A673 (cell line): Measurements from ENCODE around the gene NGEF. TPM values are rescaled to one million over a fixed set of nuclear protein-coding genes. Genes with fewer than 3 reads are reported as not detected.

Experiments used
- BruUV-seq: library from RNA; stranded (reverse); fragments of 400-500 nt; replicated peaks from 2 replicates; lab custom pipeline; 2021; lab: Mats Ljungman, UMichigan
- CTCF ChIA-PET: fragments of 300-600 bp; sonication (Branson Sonifier 250); formaldehyde crosslinking; loops from one replicate; lab custom pipeline; 2022; ENCODE audit warnings: antibody characterized with exemption; lab: Charles Lee
- POLR2A ChIA-PET: fragments of 300-600 bp; sonication (Branson Sonifier 250); formaldehyde crosslinking; loops from one replicate; lab custom pipeline; 2022; ENCODE audit warnings: antibody characterized with exemption; ENCODE audit not compliant: low non-redundant PET; lab: Charles Lee
- DNase-seq: peaks from one replicate; pipeline ENCODE4 v3.0.0-alpha.2; 2015; ENCODE audit warnings: low spot score
- H3K27ac ChIP-seq: fragments of 200-600 bp; sonication (generic); 2 replicates; pipeline ENCODE4 v1.5.1; 2016; ENCODE audit warnings: mixed run types, low read depth, mild to moderate bottlenecking, mixed read lengths, antibody characterized with exemption, low read length; ENCODE audit not compliant: poor library complexity, severe bottlenecking
- H3K27me3 ChIP-seq: fragments of 200-600 bp; sonication (generic); replicated peaks from 2 replicates; pipeline ENCODE4 v1.6.1; 2017; ENCODE audit warnings: mixed run types, low read depth, mild to moderate bottlenecking, mixed read lengths, antibody characterized with exemption, low read length; ENCODE audit not compliant: insufficient read depth, poor library complexity
- H3K36me3 ChIP-seq: fragments of 200-600 bp; sonication (generic); 2 replicates; pipeline ENCODE4 v1.6.1; 2016; ENCODE audit warnings: mixed run types, mild to moderate bottlenecking, mixed read lengths, antibody characterized with exemption, low read length; ENCODE audit not compliant: insufficient read depth, poor library complexity, severe bottlenecking
- H3K4me1 ChIP-seq: fragments of 200-600 bp; sonication (generic); 2 replicates; pipeline ENCODE4 v1.6.1; 2017; ENCODE audit warnings: mixed run types, mild to moderate bottlenecking, mixed read lengths, antibody characterized with exemption, low read length; ENCODE audit not compliant: insufficient read depth, poor library complexity, severe bottlenecking
- H3K4me3 ChIP-seq: fragments of 200-600 bp; sonication (generic); 2 replicates; pipeline ENCODE4 v1.5.1; 2016; ENCODE audit warnings: low read depth, mixed run types, mild to moderate bottlenecking, mixed read lengths, low read length; ENCODE audit not compliant: poor library complexity, severe bottlenecking
- H3K9me3 ChIP-seq: fragments of 200-600 bp; sonication (generic); 2 replicates; pipeline ENCODE4 v1.6.1; 2016; ENCODE audit warnings: mixed run types, low read depth, mild to moderate bottlenecking, mixed read lengths, antibody characterized with exemption, low read length; ENCODE audit not compliant: poor library complexity, severe bottlenecking
- EZH2 ChIP-seq: fragments of 200-600 bp; sonication (generic); IDR thresholded peaks from 2 replicates; pipeline ENCODE4 v1.6.1; 2017; ENCODE audit warnings: borderline replicate concordance, low read depth, mild to moderate bottlenecking, mixed read lengths, antibody characterized with exemption, low read length; ENCODE audit not compliant: poor library complexity, severe bottlenecking
- intact Hi-C: fragments of 100-400 bp; cut with micrococcal nuclease; formaldehyde crosslinking; loops from one replicate; pipeline ENCODE4 v1.10.0; 2022; ENCODE audit not compliant: unreplicated experiment
- total RNA-seq: library from RNA; stranded (reverse); gene quantifications from 2 replicates; pipeline ENCODE4 v1.2.3, GENCODE V29; 2021
- TF ChIP-seq, protein P1 (sequence below): fragments of 300-800, 200-600 bp; sonication (generic); conservative IDR thresholded peaks from 2 replicates; pipeline ENCODE4 v1.5.1; 2017; ENCODE audit warnings: low read depth, mild to moderate bottlenecking, antibody characterized with exemption, low read length, moderate library complexity, mixed read lengths

NGEF gene
- total RNA-seq, 1 experiment from 2014 or later, result 0.69 TPM

DNA sequence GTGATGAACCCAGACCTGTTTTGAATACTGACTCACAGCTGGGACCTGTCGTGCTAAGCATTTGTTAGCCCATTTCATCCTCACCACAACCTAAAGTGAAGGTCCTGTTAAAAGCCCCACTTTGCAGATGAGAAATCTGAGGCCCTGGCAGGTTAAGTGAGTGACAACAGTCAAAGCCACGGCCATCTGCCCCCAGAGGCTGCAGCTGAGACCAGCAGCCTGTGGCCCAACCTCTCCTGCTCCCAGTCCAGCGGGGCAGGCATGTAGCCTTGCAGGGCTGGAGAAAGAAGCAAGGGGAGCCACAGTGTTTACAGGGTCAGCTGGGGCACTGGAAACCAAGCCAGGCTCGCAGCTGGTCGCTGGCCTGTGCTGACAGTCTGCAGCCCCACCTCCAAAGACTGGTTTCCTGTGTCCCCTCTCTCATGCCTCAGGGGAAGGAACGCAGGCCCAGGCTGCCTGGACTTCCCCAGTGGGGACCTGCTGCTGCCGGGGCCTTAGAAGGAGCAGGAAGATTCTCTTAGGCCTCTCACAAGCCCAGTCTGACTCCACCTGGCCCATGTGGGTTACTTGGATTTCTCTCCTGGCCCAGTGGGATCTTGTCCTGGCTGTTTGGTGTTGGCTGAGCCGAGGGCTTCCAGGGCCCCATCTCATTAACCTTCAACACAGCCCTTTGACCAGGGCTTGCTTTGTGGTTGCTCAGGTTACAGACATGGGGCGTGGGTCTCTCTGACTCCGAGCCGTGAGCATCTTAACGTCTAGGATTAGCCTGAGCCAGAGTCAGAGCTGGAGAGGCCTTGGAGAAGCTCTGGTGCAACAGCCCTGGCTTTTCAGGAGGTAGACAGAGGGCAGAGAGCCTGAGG is 48.8 kb upstream of the NGEF start:
- no peak for DNase-seq
- no peaks in the 10 kb centered on the region for H3K9me3 ChIP-seq
- no peak overlapping the region for H3K27ac ChIP-seq
- H3K36me3 ChIP-seq, result no peaks in the 10 kb centered on the region
- no peaks in the 10 kb centered on the region for H3K4me1 ChIP-seq
- ChIA-PET CTCF (interaction anchor here (0.6 kb wide), 1 partner anchor 324 kb away, joined by 3 read pairs; no protein-coding TSS in a partner anchor), POLR2A (no interaction called here)
- H3K4me3 ChIP-seq, result no peak overlapping the region
- H3K27me3 ChIP-seq, result no peaks in the 10 kb centered on the region
- intact Hi-C loops, result no loop called here
- no TSS peak for BruUV-seq
- TF ChIP-seq, protein P1, sequence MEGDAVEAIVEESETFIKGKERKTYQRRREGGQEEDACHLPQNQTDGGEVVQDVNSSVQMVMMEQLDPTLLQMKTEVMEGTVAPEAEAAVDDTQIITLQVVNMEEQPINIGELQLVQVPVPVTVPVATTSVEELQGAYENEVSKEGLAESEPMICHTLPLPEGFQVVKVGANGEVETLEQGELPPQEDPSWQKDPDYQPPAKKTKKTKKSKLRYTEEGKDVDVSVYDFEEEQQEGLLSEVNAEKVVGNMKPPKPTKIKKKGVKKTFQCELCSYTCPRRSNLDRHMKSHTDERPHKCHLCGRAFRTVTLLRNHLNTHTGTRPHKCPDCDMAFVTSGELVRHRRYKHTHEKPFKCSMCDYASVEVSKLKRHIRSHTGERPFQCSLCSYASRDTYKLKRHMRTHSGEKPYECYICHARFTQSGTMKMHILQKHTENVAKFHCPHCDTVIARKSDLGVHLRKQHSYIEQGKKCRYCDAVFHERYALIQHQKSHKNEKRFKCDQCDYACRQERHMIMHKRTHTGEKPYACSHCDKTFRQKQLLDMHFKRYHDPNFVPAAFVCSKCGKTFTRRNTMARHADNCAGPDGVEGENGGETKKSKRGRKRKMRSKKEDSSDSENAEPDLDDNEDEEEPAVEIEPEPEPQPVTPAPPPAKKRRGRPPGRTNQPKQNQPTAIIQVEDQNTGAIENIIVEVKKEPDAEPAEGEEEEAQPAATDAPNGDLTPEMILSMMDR, result no peak
- TF ChIP-seq EZH2, result no peak

GRCh38 chr2:233060980-233061590 is 48.0 kb upstream of the NGEF start:
- H3K4me1 ChIP-seq, result no peaks in the 10 kb centered on the region
- H3K4me3 ChIP-seq, result no peak overlapping the region
- CTCF ChIA-PET, result interaction anchor here (0.6 kb wide), 1 partner anchor 324 kb away, joined by 3 read pairs; no protein-coding TSS in a partner anchor
- POLR2A ChIA-PET, result no interaction called here
- TF ChIP-seq, protein P1, result no peak
- TF ChIP-seq EZH2, result no peak
- H3K36me3 ChIP-seq, result no peaks in the 10 kb centered on the region
- no peak for DNase-seq
- H3K27ac ChIP-seq, result no peak overlapping the region
- no peaks in the 10 kb centered on the region for H3K9me3 ChIP-seq
- no TSS peak for BruUV-seq
- H3K27me3 ChIP-seq, result no peaks in the 10 kb centered on the region
- intact Hi-C loops, result no loop called here

GRCh38 chr2:233060501-233060979 is 47.5 kb upstream of the NGEF start:
- ChIA-PET POLR2A (no interaction called here), CTCF (no interaction called here)
- DNase-seq, result no peak
- Histone ChIP-seq H3K27me3 (no peaks in the 10 kb centered on the region), H3K4me1 (no peaks in the 10 kb centered on the region), H3K9me3 (no peaks in the 10 kb centered on the region), H3K36me3 (no peaks in the 10 kb centered on the region), H3K27ac (no peak overlapping the region), H3K4me3 (no peak overlapping the region)
- no TSS peak for BruUV-seq
- intact Hi-C loops, result no loop called here
- no peak for TF ChIP-seq EZH2
- TF ChIP-seq, protein P1, result no peak
